ENCODE results near the gene TMEFF1.

The TMEFF1 gene

GRCh38 chr9:100485196-100485595 is 12.2 kb downstream of the TMEFF1 start:
- H3K4me3 ChIP-seq (ENCODE audit: low read length), result no peak overlapping the region
- no peaks in the 10 kb centered on the region for H3K79me2 ChIP-seq (ENCODE audit: control insufficient read depth, low read length)
- no peaks in the 10 kb centered on the region for H3K9me2 ChIP-seq (replicated peaks; ENCODE audit: control insufficient read depth, low read length)
- H3K4me2 ChIP-seq (ENCODE audit: low read length), result no peak overlapping the region
- no peaks in the 10 kb centered on the region for H3K9me3 ChIP-seq (ENCODE audit: control insufficient read depth, insufficient read depth, low read length)
- H3K27me3 ChIP-seq (ENCODE audit: control insufficient read depth, low read length), result 0 out of 2 replicates have a peak, but pooled peaks cover 3% of the 10 kb centered on the region
- no peaks in the 10 kb centered on the region for H3K4me1 ChIP-seq (ENCODE audit: control insufficient read depth, low read length)
- H3F3A ChIP-seq (ENCODE audit: control insufficient read depth, insufficient read depth), result no peaks in the 10 kb centered on the region
- TF ChIP-seq CTCF (IDR thresholded peaks at IDR 0.05; ENCODE audit: low read depth, low read length, poor library complexity, severe bottlenecking), result no peak
- no peak for TF ChIP-seq EZH2phosphoT487 (IDR thresholded peaks at IDR 0.05; ENCODE audit: borderline replicate concordance, low read length)
- H3K36me3 ChIP-seq (ENCODE audit: control insufficient read depth, low read length), result no peaks in the 10 kb centered on the region
- H4K20me1 ChIP-seq (ENCODE audit: control insufficient read depth, insufficient read depth, low read depth, low read length), result no peaks in the 10 kb centered on the region
- no peak overlapping the region for H3K27ac ChIP-seq (ENCODE audit: low read depth, low read length)

GRCh38 chr9:100486479-100487176 is 13.7 kb downstream of the TMEFF1 start:
- Histone ChIP-seq H3K4me3 (ENCODE audit: low read length) (no peak overlapping the region), H3K4me2 (ENCODE audit: low read length) (no peak overlapping the region), H3K9me2 (replicated peaks; ENCODE audit: control insufficient read depth, low read length) (no peaks in the 10 kb centered on the region), H3K9me3 (ENCODE audit: control insufficient read depth, insufficient read depth, low read length) (no peaks in the 10 kb centered on the region), H3K79me2 (ENCODE audit: control insufficient read depth, low read length) (no peaks in the 10 kb centered on the region), H3F3A (ENCODE audit: control insufficient read depth, insufficient read depth) (no peaks in the 10 kb centered on the region), H3K27me3 (ENCODE audit: control insufficient read depth, low read length) (no peaks in the 10 kb centered on the region), H4K20me1 (ENCODE audit: control insufficient read depth, insufficient read depth, low read depth, low read length) (no peaks in the 10 kb centered on the region), H3K4me1 (ENCODE audit: control insufficient read depth, low read length) (no peaks in the 10 kb centered on the region), H3K27ac (ENCODE audit: low read depth, low read length) (no peak overlapping the region), H3K36me3 (ENCODE audit: control insufficient read depth, low read length) (no peaks in the 10 kb centered on the region)
- TF ChIP-seq CTCF (IDR thresholded peaks at IDR 0.05; ENCODE audit: low read depth, low read length, poor library complexity, severe bottlenecking) (no peak), EZH2phosphoT487 (IDR thresholded peaks at IDR 0.05; ENCODE audit: borderline replicate concordance, low read length) (no peak)

- Histone ChIP-seq H4K20me1 (ENCODE audit: control insufficient read depth, insufficient read depth, low read depth, low read length) (no peaks in the 10 kb centered on the region), H3K36me3 (ENCODE audit: control insufficient read depth, low read length) (no peaks in the 10 kb centered on the region), H3K4me1 (ENCODE audit: control insufficient read depth, low read length) (0 out of 2 replicates have a peak, but pooled peaks cover 3% of the 10 kb centered on the region), H3K27me3 (ENCODE audit: control insufficient read depth, low read length) (no peaks in the 10 kb centered on the region), H3K79me2 (ENCODE audit: control insufficient read depth, low read length) (no peaks in the 10 kb centered on the region), H3F3A (ENCODE audit: control insufficient read depth, insufficient read depth) (no peaks in the 10 kb centered on the region), H3K4me2 (ENCODE audit: low read length) (no peak overlapping the region), H3K9me2 (replicated peaks; ENCODE audit: control insufficient read depth, low read length) (no peaks in the 10 kb centered on the region), H3K4me3 (ENCODE audit: low read length) (no peak overlapping the region), H3K9me3 (ENCODE audit: control insufficient read depth, insufficient read depth, low read length) (no peaks in the 10 kb centered on the region), H3K27ac (ENCODE audit: low read depth, low read length) (no peak overlapping the region)
- no peak for TF ChIP-seq EZH2phosphoT487 (IDR thresholded peaks at IDR 0.05; ENCODE audit: borderline replicate concordance, low read length)
- no peak for TF ChIP-seq CTCF (IDR thresholded peaks at IDR 0.05; ENCODE audit: low read depth, low read length, poor library complexity, severe bottlenecking)
These were observed 15.2 kb downstream of the TMEFF1 start for GRCh38 chr9:100488177-100488576.
